SK-N-SH (cell line): ENCODE results near the gene TBXA2R. TPM values are rescaled to one million over a fixed set of nuclear protein-coding genes. Genes with fewer than 3 reads are reported as not detected.

Source experiments
- CTCF ChIA-PET: fragments of 300-600, 350-600 bp; formaldehyde crosslinking; extraction: SDS; loops from one replicate; lab custom pipeline; 2021; lab: Yijun Ruan, JAX
- POLR2A ChIA-PET: fragments of 350-600 bp; sonication (Branson Sonifier 250); formaldehyde crosslinking; extraction: SDS; loops from one replicate; lab custom pipeline; 2020; ENCODE audit warnings: antibody characterized with exemption, inconsistent platforms; lab: Yijun Ruan, JAX
- DNase-seq: peaks from one replicate; pipeline ENCODE4 v3.0.0; 2012
- H2AFZ ChIP-seq: fragments of 200-600 bp; sonication (generic); 2 replicates; pipeline ENCODE4 v1.8.1; 2016; ENCODE audit warnings: antibody characterized with exemption, mild to moderate bottlenecking, low read depth
- H3F3A ChIP-seq: fragments of 200-600 bp; sonication (generic); replicated peaks from 2 replicates; pipeline ENCODE3; 2016; ENCODE audit warnings: antibody characterized with exemption, mild to moderate bottlenecking; ENCODE audit not compliant: insufficient read depth
- H3K27ac ChIP-seq, 2 experiments: fragments of 200-500 bp in 1 of 2; fragments of 200-600 bp in 1 of 2; sonication (Bioruptor generic) in 1 of 2; sonication (generic), shearing (Covaris generic) in 1 of 2; 2 replicates each; pipeline versions ENCODE4 v1.5.1 to v1.6.1; 2014 to 2016; ENCODE audit warnings: low read depth in 2 of 2, inconsistent platforms in 1 of 2, low read length in 1 of 2, mild to moderate bottlenecking in 1 of 2, mixed read lengths in 1 of 2
- H3K27me3 ChIP-seq: fragments of 200-600 bp; sonication (generic), shearing (Covaris generic); 2 replicates; pipeline ENCODE4 v1.6.1; 2016; ENCODE audit warnings: mixed run types; ENCODE audit not compliant: insufficient read depth
- H3K36me3 ChIP-seq, 2 experiments: fragments of 200-500 bp in 1 of 2; fragments of 200-600 bp in 1 of 2; sonication (Bioruptor generic) in 1 of 2; sonication (generic) in 1 of 2; replicated peaks in 1 of 2; 2 replicates each; pipeline versions ENCODE3 to v1.5.1; 2014 to 2016; ENCODE audit warnings: low read length in 1 of 2, mild to moderate bottlenecking in 1 of 2; ENCODE audit not compliant: insufficient read depth in 2 of 2, control insufficient read depth in 1 of 2
- H3K4me1 ChIP-seq, 2 experiments: fragments of 200-500 bp in 1 of 2; fragments of 200-600 bp in 1 of 2; sonication (Bioruptor generic) in 1 of 2; sonication (generic), shearing (Covaris generic) in 1 of 2; 2 replicates each; pipeline versions ENCODE4 v1.5.1 to v1.6.1; 2014 to 2016; ENCODE audit warnings: low read depth in 1 of 2, low read length in 1 of 2, mixed run types in 1 of 2; ENCODE audit not compliant: insufficient read depth in 2 of 2, control insufficient read depth in 1 of 2
- H3K4me2 ChIP-seq: fragments of 200-600 bp; sonication (generic), shearing (Covaris generic); 2 replicates; pipeline ENCODE4 v1.6.1; 2017; ENCODE audit warnings: mixed run types
- H3K4me3 ChIP-seq, 2 experiments: fragments of 200-500 bp in 1 of 2; fragments of 200-600 bp in 1 of 2; sonication (Bioruptor generic) in 1 of 2; sonication (generic), shearing (Covaris generic) in 1 of 2; 2 replicates each; pipeline versions ENCODE4 v1.5.1 to v1.8.1; 2014 to 2016; ENCODE audit warnings: low read depth in 2 of 2, inconsistent platforms in 1 of 2, low read length in 1 of 2, mild to moderate bottlenecking in 1 of 2, mixed read lengths in 1 of 2, moderate library complexity in 1 of 2
- H3K79me2 ChIP-seq: fragments of 200-600 bp; sonication (generic); 2 replicates; pipeline ENCODE4 v1.8.1; 2017; ENCODE audit warnings: mild to moderate bottlenecking; ENCODE audit not compliant: insufficient read depth
- H3K9ac ChIP-seq: fragments of 200-600 bp; sonication (generic); 2 replicates; pipeline ENCODE4 v1.6.1; 2017; ENCODE audit warnings: mixed run types
- H3K9me2 ChIP-seq: fragments of 200-600 bp; sonication (generic); 2 replicates; pipeline ENCODE4 v1.6.1; 2017; ENCODE audit warnings: mixed run types
- H3K9me3 ChIP-seq: fragments of 200-600 bp; sonication (generic); 2 replicates; pipeline ENCODE4 v1.6.1; 2017; ENCODE audit warnings: mixed run types, mild to moderate bottlenecking, moderate library complexity
- H4K20me1 ChIP-seq: fragments of 200-600 bp; sonication (generic); 2 replicates; pipeline ENCODE4 v1.6.1; 2017; ENCODE audit warnings: mild to moderate bottlenecking, mixed run types; ENCODE audit not compliant: insufficient read depth
- CHD2 ChIP-seq: fragments of 150-350 bp; IDR thresholded peaks from 2 replicates; pipeline ENCODE4 v1.6.1; 2018; ENCODE audit warnings: low read length; ENCODE audit not compliant: partially characterized antibody
- ELF1 ChIP-seq: IDR thresholded peaks from 2 replicates; pipeline ENCODE4 v1.4.0; 2012
- EP300 ChIP-seq, 2 experiments: IDR thresholded peaks; 2 replicates each; pipeline versions ENCODE4 v1.4.0 to v1.6.1; 2012; ENCODE audit warnings: borderline replicate concordance in 1 of 2, low read depth in 1 of 2, low read length in 1 of 2
- FOXJ3 ChIP-seq: sonication (generic); formaldehyde crosslinking; IDR thresholded peaks from 2 replicates; pipeline ENCODE4 v1.5.1; 2020; ENCODE audit warnings: mild to moderate bottlenecking, missing genetic modification reagents
- IRF3 ChIP-seq: fragments of 150-350 bp; IDR thresholded peaks from 2 replicates; pipeline ENCODE4 v1.6.1; 2016; ENCODE audit warnings: mild to moderate bottlenecking, low read depth, low read length
- JUND ChIP-seq: IDR thresholded peaks from 2 replicates; pipeline ENCODE4 v1.4.0; 2012
- PBX3 ChIP-seq: IDR thresholded peaks from 2 replicates; pipeline ENCODE4; 2012
- POLR2AphosphoS5 ChIP-seq: IDR thresholded peaks from 2 replicates; pipeline ENCODE4 v1.6.1; 2012; ENCODE audit warnings: low read depth, low read length
- RXRA ChIP-seq: IDR thresholded peaks from 2 replicates; pipeline ENCODE4 v1.4.0; 2012; ENCODE audit warnings: low read depth, mild to moderate bottlenecking, borderline replicate concordance
- SMC3 ChIP-seq: IDR thresholded peaks from 2 replicates; pipeline ENCODE4 v1.6.1; 2012; ENCODE audit warnings: low read depth, low read length, improper control_type of control experiment
- TCF12 ChIP-seq: IDR thresholded peaks from 2 replicates; pipeline ENCODE4 v1.4.0; 2012
- YY1 ChIP-seq: IDR thresholded peaks from 2 replicates; pipeline ENCODE4 v1.4.0; 2012; ENCODE audit warnings: low read depth, mild to moderate bottlenecking
- ZBTB33 ChIP-seq: IDR thresholded peaks from 2 replicates; pipeline ENCODE4 v1.4.0; 2012; ENCODE audit warnings: low read depth, borderline replicate concordance
- WGBS: methylation state at CpG from one replicate; pipeline ENCODE4 v1.1.6; 2017; ENCODE audit warnings: low lambda C conversion rate; 5-methylcytosine and 5-hydroxymethylcytosine counted together
- polyA plus RNA-seq, 3 experiments: library from polyadenylated mRNA; depleted of rRNA; stranded (reverse); fragments of >200 nt; gene quantifications; 2 replicates each; pipeline ENCODE4 v1.2.3, GENCODE V29; 2012
- TF ChIP-seq, protein P1 (sequence below): fragments of 200-600 bp; sonication (generic); IDR thresholded peaks from 2 replicates; pipeline ENCODE4 v1.6.1; 2017; ENCODE audit warnings: antibody characterized with exemption, mild to moderate bottlenecking, moderate library complexity

The TBXA2R gene
- polyA plus RNA-seq, 1 of the 3 experiments (the other 2 are of a cell fraction): 0.92 TPM

DNA sequence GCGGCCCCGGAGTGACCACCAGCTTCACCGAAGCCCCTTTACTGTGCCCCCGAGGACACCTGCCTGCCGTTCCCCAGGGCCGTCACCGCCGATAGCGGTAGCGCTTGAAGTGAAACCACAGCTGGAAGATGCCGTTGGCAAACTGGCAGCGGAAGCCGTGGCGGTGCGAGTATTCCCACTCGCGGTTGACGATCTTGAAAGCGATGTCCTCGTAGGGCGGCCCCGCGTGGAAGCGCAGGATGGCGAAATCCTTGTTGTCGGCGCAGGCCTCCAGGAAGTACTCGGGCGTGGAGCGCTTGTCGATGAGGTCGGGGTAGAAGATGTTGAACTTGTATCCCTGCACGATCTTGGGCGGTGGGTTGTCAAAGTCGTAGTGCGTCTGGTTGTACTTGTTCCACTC is 5.2 kb upstream of the TBXA2R start:
- Histone ChIP-seq H3K27me3 (no peaks in the 10 kb centered on the region), H3K4me2 (no peak overlapping the region), H3K9me2 (no peaks in the 10 kb centered on the region), H4K20me1 (no peaks in the 10 kb centered on the region), H3K9me3 (no peaks in the 10 kb centered on the region), H3K4me1 (peaks cover 8 to 9% of the 10 kb centered on the region in 2 experiments; a peak in 1 of 4 replicates), H3K27ac (no peak overlapping the region), H3K4me3 (no peak overlapping the region), H3K79me2 (no peaks in the 10 kb centered on the region), H3K9ac (no peak overlapping the region), H2AFZ (no peak overlapping the region)
- no peak for DNase-seq
- POLR2A ChIA-PET: no interaction called here
- 97% methylated on average over 36 of the region's 36 CpGs for WGBS
- CTCF ChIA-PET: interaction anchor here (1.6 kb wide), 1 partner anchor 25 kb away, joined by 3 read pairs; no protein-coding TSS in a partner anchor
- TF ChIP-seq ZBTB33: no peak
- TF ChIP-seq ELF1: no peak
- TF ChIP-seq, protein P1, sequence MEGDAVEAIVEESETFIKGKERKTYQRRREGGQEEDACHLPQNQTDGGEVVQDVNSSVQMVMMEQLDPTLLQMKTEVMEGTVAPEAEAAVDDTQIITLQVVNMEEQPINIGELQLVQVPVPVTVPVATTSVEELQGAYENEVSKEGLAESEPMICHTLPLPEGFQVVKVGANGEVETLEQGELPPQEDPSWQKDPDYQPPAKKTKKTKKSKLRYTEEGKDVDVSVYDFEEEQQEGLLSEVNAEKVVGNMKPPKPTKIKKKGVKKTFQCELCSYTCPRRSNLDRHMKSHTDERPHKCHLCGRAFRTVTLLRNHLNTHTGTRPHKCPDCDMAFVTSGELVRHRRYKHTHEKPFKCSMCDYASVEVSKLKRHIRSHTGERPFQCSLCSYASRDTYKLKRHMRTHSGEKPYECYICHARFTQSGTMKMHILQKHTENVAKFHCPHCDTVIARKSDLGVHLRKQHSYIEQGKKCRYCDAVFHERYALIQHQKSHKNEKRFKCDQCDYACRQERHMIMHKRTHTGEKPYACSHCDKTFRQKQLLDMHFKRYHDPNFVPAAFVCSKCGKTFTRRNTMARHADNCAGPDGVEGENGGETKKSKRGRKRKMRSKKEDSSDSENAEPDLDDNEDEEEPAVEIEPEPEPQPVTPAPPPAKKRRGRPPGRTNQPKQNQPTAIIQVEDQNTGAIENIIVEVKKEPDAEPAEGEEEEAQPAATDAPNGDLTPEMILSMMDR: no peak
- no peak for TF ChIP-seq PBX3
- no peak for TF ChIP-seq POLR2AphosphoS5
- TF ChIP-seq EP300 (IDR thresholded peaks at IDR 0.05; ENCODE audit: borderline replicate concordance in 1 of 2, low read depth in 1 of 2, low read length in 1 of 2): no peak
- no peak for TF ChIP-seq CHD2
- no peak for TF ChIP-seq IRF3
- TF ChIP-seq FOXJ3: no peak
- no peak for TF ChIP-seq TCF12
- no peak for TF ChIP-seq JUND
- no peak for TF ChIP-seq RXRA
- TF ChIP-seq YY1: no peak
- TF ChIP-seq SMC3: no peak
- TF ChIP-seq, all 33 proteins: peak for 0
- Histone ChIP-seq H3F3A (no peaks in the 10 kb centered on the region), H3K36me3 (peaks cover 0 to 25% of the 10 kb centered on the region in 2 experiments)
